ENCODE results near the gene MRFAP1L1. TPM values are rescaled to one million over a fixed set of nuclear protein-coding genes. Genes with fewer than 3 reads are reported as not detected.

The MRFAP1L1 gene
- total and polyA plus RNA-seq, 10 of the 15 experiments (the other 5 are each of a cell fraction or from before 2014, with no cell fraction given), result 30.6 to 85.1 (median 52.9) TPM

- ATAC-seq, result no peak
- H2AFZ ChIP-seq (ENCODE audit: control insufficient read depth, low read depth, low read length), result no peak overlapping the region
- no peak for DNase-seq (ENCODE audit: low read depth, low spot score)
- intact Hi-C loops (cut with micrococcal nuclease; ENCODE audit: unreplicated experiment) (no loop called here), in situ Hi-C loops (cut with MboI) (no loop called here)
- H3K36me3 ChIP-seq (ENCODE audit: control insufficient read depth in 2 of 2, insufficient read depth in 2 of 2, low read length in 1 of 2), result no peaks in the 10 kb centered on the region
- H4K20me1 ChIP-seq (ENCODE audit: control insufficient read depth, insufficient read depth), result no peaks in the 10 kb centered on the region
- no peak overlapping the region for H3K4me3 ChIP-seq
- H3K4me1 ChIP-seq (ENCODE audit: control insufficient read depth, insufficient read depth, low read length), result no peaks in the 10 kb centered on the region
- RAD21 ChIA-PET (ENCODE audit: unreplicated experiment), result interaction anchor here (1.3 to 1.4 kb wide), 2 partner anchors 50 to 146 kb away, joined by 4 to 7 read pairs; no protein-coding TSS in a partner anchor
- no peak overlapping the region for H3K4me2 ChIP-seq (ENCODE audit: control insufficient read depth, insufficient read depth)
- no peak for FAIRE-seq
- no TSS peak for BruUV-seq (replicated peaks)
- no peaks in the 10 kb centered on the region for H3K9me3 ChIP-seq (replicated peaks; ENCODE audit: control insufficient read depth, insufficient read depth, low read length)
- no peak for TF ChIP-seq HSF1 (IDR thresholded peaks at IDR 0.05; ENCODE audit: low read depth, low read length)
- no peak for TF ChIP-seq EZH2 (IDR thresholded peaks at IDR 0.05; ENCODE audit: borderline replicate concordance, control insufficient read depth, low read depth, low read length)
- TF ChIP-seq ZNF217 (IDR thresholded peaks at IDR 0.05), result no peak
- no peak for TF ChIP-seq SMARCA5 (IDR thresholded peaks at IDR 0.05)
- TF ChIP-seq MXI1 (IDR thresholded peaks at IDR 0.05; ENCODE audit: low read depth, low read length), result no peak
- no peak for TF ChIP-seq TARDBP (IDR thresholded peaks at IDR 0.05; ENCODE audit: borderline replicate concordance)
- TF ChIP-seq CBFB (IDR thresholded peaks at IDR 0.05; ENCODE audit: low read depth), result no peak
- no peak for TF ChIP-seq CTCF (IDR thresholded peaks at IDR 0.05 in 2 of 3, conservative IDR thresholded peaks at IDR 0.05 in 1 of 3; ENCODE audit: control insufficient read depth in 2 of 3, extremely low read depth in 1 of 3, insufficient read depth in 1 of 3, low read depth in 3 of 3, low read length in 3 of 3)
- no peak for TF ChIP-seq MTA2 (IDR thresholded peaks at IDR 0.05; ENCODE audit: low read depth)
- no peak for TF ChIP-seq CBX5 (IDR thresholded peaks at IDR 0.05; ENCODE audit: low read depth)
- no peak for TF ChIP-seq HCFC1 (IDR thresholded peaks at IDR 0.05; ENCODE audit: low read length)
- WGBS (ENCODE audit: insufficient coverage, insufficient replicate concordance, low lambda C conversion rate, missing lambda C conversion rate), result 57% methylated on average over 19 of the region's 31 CpGs
- H3K79me2 ChIP-seq (ENCODE audit: control insufficient read depth, insufficient read depth, low read length), result no peaks in the 10 kb centered on the region
- CTCF ChIA-PET, result interaction anchor here (1.2 kb wide), 1 partner anchor 146 kb away, joined by 5 read pairs; no protein-coding TSS in a partner anchor
- no peaks in the 10 kb centered on the region for H3K27me3 ChIP-seq (replicated peaks in 1 of 2; ENCODE audit: control insufficient read depth in 2 of 2, insufficient read depth in 2 of 2, low read length in 1 of 2)
- H3K27ac ChIP-seq (ENCODE audit: control insufficient read depth, insufficient read depth), result no peak overlapping the region
- no peak overlapping the region for H3K9ac ChIP-seq (ENCODE audit: control insufficient read depth, insufficient read depth, low read length)
- POLR2A ChIA-PET, result no interaction called here
- SMC1A ChIA-PET (ENCODE audit: uncharacterized antibody, unreplicated experiment), result interaction anchor here (1.3 kb wide), 1 partner anchor 147 kb away, joined by 3 read pairs; no protein-coding TSS in a partner anchor
Measured at GRCh38 chr4:6727081-6727942, 17.6 kb upstream of the MRFAP1L1 start.

Data from GM12878 (cell line).